22Rv1 (cell line): ENCODE measurements around the gene EIF2S3.

Experiments
- ZFX ChIP-seq: fragments of 450-650 bp; IDR thresholded peaks from 2 replicates; pipeline ENCODE4 v1.6.1; 2017; ENCODE audit warnings: antibody characterized with exemption, borderline replicate concordance
- TF ChIP-seq, protein P1 (sequence below): fragments of 450-650 bp; IDR thresholded peaks from 2 replicates; pipeline ENCODE4 v1.5.1; 2017; ENCODE audit warnings: mild to moderate bottlenecking

DNA sequence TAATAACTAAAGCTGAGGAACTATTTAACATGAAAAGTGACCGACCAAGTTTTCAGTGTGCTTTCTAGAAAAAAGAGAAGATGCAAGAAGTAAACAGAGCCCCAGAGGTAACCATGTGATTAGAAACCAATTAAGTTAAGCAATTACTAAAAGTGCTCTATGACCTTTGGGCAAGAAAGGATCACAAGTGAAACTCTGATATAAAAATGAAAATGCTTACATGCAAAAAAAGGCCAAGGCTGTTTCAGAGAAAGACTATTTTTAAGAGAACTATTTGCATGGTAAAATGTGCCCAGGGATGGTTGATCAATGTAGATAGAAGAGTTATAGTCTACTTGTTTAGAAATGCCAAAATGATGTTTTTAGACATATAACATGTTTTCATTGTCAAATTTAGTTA is 49.7 kb upstream of the EIF2S3 start:
- TF ChIP-seq, protein P1, sequence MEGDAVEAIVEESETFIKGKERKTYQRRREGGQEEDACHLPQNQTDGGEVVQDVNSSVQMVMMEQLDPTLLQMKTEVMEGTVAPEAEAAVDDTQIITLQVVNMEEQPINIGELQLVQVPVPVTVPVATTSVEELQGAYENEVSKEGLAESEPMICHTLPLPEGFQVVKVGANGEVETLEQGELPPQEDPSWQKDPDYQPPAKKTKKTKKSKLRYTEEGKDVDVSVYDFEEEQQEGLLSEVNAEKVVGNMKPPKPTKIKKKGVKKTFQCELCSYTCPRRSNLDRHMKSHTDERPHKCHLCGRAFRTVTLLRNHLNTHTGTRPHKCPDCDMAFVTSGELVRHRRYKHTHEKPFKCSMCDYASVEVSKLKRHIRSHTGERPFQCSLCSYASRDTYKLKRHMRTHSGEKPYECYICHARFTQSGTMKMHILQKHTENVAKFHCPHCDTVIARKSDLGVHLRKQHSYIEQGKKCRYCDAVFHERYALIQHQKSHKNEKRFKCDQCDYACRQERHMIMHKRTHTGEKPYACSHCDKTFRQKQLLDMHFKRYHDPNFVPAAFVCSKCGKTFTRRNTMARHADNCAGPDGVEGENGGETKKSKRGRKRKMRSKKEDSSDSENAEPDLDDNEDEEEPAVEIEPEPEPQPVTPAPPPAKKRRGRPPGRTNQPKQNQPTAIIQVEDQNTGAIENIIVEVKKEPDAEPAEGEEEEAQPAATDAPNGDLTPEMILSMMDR: no peak
- no peak for TF ChIP-seq ZFX
